Gastroesophageal sphincter (tissue), 3 donors: ENCODE measurements around the gene FXYD7.
"Not testable (repeated sequence)": the region's sequence is repeated elsewhere in the genome, so short reads cannot be mapped to it uniquely, and the experiment has no call there.

Source experiments
- EP300 ChIP-seq: sonication (generic); formaldehyde crosslinking; IDR thresholded peaks from one replicate; pipeline ENCODE4 v1.6.1; 2017; ENCODE audit warnings: antibody characterized with exemption, mild to moderate bottlenecking
- POLR2A ChIP-seq, 2 donors: fragments of 450-650 bp; IDR thresholded peaks; one replicate each; pipeline ENCODE4 v1.6.1; 2017; ENCODE audit warnings: antibody characterized with exemption in 2 of 2, mild to moderate bottlenecking in 2 of 2, moderate library complexity in 1 of 2
- TF ChIP-seq, protein P1 (sequence below), 4 experiments: fragments of 200-600 bp in 2 of 4; fragments of 450-650 bp in 2 of 4; sonication (generic) in 1 of 4; IDR thresholded peaks; one replicate each; pipeline ENCODE4 v1.5.1; 2017 to 2019; ENCODE audit warnings: antibody characterized with exemption in 4 of 4, mild to moderate bottlenecking in 2 of 4, moderate library complexity in 2 of 4

- not testable (repeated sequence) for TF ChIP-seq EP300; POLR2A (IDR thresholded peaks at IDR 0.05)
- TF ChIP-seq, protein P1, sequence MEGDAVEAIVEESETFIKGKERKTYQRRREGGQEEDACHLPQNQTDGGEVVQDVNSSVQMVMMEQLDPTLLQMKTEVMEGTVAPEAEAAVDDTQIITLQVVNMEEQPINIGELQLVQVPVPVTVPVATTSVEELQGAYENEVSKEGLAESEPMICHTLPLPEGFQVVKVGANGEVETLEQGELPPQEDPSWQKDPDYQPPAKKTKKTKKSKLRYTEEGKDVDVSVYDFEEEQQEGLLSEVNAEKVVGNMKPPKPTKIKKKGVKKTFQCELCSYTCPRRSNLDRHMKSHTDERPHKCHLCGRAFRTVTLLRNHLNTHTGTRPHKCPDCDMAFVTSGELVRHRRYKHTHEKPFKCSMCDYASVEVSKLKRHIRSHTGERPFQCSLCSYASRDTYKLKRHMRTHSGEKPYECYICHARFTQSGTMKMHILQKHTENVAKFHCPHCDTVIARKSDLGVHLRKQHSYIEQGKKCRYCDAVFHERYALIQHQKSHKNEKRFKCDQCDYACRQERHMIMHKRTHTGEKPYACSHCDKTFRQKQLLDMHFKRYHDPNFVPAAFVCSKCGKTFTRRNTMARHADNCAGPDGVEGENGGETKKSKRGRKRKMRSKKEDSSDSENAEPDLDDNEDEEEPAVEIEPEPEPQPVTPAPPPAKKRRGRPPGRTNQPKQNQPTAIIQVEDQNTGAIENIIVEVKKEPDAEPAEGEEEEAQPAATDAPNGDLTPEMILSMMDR (IDR thresholded peaks at IDR 0.05): not testable (repeated sequence)
Measured at GRCh38 chr19:35153129-35153522, 10.1 kb downstream of the FXYD7 start.
